HG02885 (cell line): ENCODE results near the gene RNF114.
A peak's percentile ranks its signal among the peaks of the same experiment; 100 is the strongest.
"Not testable (repeated sequence)": the region's sequence is repeated elsewhere in the genome, so short reads cannot be mapped to it uniquely, and the experiment has no call there.

Experiments
- ATAC-seq: cut with Tn5 transposase; IDR thresholded peaks from one replicate; pipeline ENCODE4 v1.9.1; 2021; ENCODE audit warnings: mild to moderate bottlenecking; ENCODE audit not compliant: unreplicated experiment, poor library complexity

RNF114 gene

DNA sequence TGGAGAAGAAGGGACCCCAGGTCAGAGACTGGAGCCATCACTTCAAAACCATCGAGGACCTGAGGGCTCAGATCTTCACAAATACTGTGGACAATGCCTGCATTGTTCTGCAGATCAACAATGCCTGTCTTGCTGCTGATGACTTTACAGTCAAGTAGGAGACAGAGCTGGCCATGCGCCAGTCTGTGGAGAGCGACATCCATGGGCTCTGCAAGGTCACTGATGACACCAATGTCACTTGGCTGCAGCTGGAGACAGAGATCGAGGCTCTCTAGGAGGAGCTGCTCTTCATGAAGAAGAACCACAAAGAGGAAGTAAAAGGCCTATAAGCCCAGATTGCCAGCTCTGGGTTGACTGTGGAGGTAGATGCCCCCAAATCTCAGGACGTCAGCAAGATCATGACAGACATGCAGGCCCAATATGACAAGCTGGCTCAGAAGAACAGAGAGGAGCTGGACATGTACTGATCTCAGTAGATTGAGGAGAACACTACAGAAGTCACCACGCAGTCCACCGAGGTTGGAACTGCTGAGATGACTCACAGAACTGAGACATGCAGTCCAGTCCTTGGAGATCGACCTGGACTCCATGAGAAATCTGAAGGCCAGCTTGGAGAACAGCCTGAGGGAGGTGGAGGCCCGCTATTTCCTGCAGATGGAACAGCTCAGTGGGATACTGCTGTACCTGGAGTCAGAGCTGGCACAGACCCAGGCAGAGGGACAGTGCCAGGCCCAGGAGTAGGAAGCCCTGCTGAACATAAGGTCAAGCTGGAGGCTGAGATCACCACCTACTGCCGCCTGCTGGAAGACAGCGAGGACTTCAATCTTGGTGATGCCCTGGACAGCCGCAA is 21.1 kb downstream of the RNF114 start:
- not testable (repeated sequence) for ATAC-seq

- ATAC-seq = no peak
Observed at GRCh38 chr20:49961413-49961812, 25.2 kb downstream of the RNF114 start.

DNA sequence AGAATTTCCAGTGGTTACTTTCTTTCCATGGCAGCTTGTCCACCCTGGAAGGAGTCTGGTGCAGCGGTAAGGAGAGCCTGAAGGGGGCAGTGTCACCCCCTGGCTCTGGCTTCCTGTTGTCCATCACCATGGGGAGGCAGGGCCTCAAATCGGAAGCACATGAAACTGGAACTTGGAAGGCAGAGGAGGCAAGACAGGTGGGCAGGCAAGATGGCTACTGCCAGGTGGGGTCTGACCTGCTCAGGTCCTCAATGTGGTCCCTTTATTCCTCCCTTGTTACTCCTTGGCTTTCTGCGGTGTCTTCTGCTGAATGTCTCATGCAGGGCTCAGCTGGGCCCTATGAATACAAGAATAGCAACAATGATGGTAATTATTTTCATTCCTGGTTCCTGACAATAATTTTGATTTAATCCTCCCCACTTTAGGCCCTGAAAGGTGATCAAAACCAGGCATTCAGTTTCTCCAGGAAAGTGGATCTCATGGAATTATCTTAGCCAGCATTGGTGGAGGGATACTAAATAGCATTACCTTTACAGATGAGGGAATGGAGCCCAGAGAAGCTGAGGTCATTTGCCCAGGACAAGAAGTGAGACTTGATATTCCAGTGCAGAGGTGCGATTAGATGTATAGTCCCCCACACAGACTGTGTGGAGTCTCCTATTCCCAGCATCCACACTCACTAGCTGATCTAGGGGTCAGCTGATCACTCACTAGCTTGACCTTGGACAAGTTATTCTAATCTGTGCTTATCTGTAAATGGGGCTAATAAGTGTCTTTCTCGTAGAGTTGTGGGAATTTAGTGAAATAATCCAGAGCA is 29.0 kb downstream of the RNF114 start:
- no peak for ATAC-seq

GRCh38 chr20:49965781-49966305 is 29.6 kb downstream of the RNF114 start:
- no peak for ATAC-seq

- ATAC-seq = no peak
Observed at GRCh38 chr20:49966861-49967260, 30.7 kb downstream of the RNF114 start.

DNA sequence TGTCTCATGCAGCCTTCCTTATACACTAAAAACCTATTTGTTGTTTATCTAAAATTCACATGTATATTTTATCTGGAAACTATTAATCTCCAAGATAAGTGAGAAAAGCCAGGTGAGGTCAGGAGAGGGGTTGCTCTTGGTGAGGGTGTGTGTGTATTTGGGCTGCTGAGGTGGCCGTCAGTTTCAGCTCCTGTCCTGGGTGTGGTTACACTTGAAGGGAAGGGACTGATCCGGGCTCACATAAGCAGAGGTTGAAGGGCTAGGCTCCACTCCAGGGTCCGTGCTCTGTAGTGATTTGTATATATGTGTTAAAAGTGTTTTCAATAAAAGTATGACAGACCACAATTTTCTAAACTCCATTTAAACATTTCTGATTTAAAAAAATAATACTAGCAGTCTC is 33.0 kb downstream of the RNF114 start:
- no peak for ATAC-seq

GRCh38 chr20:49969946-49970345 is 33.7 kb downstream of the RNF114 start:
- ATAC-seq = no peak

DNA sequence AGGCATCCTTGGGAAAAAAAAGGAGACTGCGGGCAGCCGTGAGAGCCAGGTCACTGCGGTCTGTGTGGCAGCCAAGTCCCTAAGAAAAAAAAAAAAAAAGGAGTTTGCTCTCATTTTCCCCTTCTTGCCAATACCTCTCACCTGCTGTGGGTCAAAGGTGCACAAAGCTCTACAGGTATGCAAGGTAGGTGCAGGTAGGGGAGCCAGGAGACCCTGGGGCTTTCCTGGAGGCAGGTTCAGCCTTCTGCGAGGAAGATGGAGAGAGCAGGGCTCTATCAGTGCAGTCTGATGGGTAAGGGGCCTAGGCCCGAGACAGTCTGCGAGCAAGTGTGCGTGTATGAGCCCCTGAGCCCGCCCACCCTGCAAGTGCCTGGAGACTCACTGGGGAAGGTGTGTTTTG is 34.3 kb downstream of the RNF114 start:
- no peak for ATAC-seq

GRCh38 chr20:49973981-49974380 is 37.8 kb downstream of the RNF114 start:
- ATAC-seq = no peak

- ATAC-seq = no peak
Observed at GRCh38 chr20:49976542-49976941, 40.3 kb downstream of the RNF114 start.

GRCh38 chr20:49977740-49978139 is 41.5 kb downstream of the RNF114 start:
- not testable (repeated sequence) for ATAC-seq

DNA sequence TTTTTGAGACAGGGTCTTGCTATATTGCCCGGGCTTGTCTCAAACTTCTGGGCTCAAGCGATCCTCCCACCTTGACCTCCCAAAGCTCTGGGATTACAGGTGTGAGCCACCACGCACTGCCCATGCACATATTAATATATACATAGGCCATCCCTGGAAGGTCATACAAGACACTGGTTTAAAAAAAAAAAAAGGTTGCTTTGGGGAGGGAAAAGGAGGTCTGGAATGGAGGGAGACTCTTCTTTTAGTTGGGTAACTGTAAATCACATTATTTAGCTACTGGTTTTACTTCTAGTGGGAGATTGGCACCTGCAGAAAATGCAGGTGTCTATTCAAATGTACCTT is 42.5 kb downstream of the RNF114 start:
- ATAC-seq = no peak

DNA sequence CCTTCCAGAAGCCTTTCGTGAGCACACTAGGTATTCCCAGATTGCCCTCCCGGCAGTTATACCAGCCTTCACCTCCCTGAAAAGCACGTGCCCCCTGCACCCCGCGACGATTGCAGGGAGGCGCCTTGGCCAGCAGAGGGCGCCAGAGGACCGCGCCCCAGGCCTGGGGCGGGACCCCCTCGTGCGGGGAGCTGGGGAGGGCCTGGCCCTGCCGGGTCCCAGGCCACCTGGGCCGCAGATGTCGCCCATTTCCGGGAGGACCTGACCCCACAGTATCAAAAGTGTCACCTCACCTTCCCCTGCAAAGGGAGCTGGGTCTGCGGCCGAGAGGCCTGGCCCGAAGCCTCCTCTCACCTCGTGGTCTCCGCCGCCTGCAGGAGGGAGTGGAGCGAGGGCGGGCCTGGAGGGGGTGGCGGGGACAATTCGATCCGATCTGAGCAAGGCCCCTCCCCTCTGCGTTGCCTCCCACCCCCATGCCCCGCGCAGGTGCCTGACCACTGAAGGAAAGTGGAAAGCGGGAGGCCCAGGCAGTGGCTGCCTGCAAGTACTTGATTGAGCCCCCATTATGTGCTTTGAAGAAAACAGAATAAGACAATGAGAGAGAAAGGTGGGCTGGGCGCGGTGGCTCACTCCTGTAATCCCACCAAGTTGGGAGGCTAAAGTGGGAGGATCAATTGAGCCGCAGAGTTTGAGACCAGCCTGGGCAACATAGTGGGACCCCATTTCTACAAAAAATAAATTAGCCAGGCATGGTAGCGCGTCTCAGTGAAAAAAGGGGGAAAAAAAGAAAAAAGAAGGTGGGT is 43.0 kb downstream of the RNF114 start:
- ATAC-seq = peak; percentile 43

DNA sequence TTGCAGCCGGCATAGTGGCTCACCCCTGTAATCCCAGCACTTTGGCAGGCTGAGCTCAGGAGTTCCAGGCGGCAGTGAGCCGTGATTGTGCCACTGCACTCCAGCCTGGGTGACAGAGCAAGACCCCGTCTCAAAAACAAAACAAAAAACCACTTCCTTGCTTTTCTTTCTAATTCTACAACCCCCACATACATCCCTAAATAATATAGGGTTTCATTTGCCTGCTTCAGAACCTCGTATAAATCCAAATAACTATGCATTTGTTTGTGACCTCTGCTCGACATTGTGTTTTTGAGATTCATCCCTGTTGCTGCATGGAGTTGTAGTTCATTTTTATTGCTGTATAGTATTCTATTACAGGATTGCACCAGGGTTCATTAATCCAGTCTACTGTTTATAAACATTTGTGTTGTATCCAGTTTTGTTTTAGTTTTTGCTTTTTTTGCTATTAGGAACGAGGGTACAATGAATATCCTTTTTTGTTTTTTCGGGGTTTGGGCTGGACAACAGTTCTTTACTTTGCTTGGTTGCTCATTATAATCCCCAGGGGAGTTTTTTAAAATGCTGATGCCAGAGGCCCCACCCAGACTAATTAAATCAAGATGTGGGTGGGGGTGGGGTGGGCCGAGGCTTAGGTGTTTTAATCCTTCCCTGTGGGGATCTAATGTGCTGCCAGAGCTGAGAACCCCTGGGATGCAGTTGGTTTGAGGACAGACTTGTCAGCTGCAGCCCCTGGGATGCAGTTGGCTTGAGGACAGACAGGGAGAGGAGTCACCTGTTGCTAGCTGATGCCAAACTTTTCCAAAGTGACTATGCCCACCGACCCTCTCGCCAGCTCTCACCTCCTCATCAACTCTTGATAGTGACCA is 44.2 kb downstream of the RNF114 start:
- ATAC-seq = no peak

DNA sequence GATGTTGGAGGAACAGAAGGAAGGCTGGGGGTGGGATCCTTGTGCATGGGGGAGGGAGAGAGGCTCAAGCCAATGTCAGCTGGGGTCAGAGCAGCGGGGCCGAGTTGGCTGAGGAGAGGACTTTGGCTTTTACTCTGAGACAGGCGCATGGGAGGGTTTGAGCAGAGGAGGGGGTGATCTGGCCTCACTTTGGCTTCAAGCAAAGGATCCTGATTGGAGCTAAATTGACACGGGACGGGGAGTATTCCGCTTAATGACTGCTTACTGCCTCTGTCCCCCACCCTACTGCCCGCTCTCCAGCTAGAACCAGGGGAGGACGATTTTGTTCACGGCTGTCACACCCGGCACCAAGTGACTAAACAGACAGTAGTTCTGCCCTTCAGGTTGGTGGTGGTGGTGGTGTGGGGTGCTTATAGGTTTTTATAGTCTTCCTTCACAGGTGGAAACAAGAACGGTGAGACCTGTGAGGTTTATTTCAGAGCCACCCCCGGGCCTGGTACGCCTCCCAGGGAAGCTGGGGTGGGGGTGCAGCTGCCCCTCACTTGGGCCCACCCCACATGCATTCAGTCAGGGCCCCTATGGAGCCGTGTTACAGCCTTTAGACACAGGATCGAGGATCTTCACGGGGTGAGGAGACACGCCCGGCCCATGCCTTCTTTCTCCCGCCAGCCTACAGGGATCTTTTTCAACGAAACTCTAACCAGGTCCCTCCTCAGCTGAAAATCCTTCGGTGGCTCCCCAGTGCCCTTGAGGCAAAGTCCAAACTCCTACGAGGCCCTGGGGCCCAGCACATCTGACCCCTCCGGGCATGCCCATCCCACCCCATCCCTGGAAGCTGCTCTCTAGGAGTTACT is 45.2 kb downstream of the RNF114 start:
- no peak for ATAC-seq

GRCh38 chr20:49982072-49982345 is 45.8 kb downstream of the RNF114 start:
- ATAC-seq = no peak

DNA sequence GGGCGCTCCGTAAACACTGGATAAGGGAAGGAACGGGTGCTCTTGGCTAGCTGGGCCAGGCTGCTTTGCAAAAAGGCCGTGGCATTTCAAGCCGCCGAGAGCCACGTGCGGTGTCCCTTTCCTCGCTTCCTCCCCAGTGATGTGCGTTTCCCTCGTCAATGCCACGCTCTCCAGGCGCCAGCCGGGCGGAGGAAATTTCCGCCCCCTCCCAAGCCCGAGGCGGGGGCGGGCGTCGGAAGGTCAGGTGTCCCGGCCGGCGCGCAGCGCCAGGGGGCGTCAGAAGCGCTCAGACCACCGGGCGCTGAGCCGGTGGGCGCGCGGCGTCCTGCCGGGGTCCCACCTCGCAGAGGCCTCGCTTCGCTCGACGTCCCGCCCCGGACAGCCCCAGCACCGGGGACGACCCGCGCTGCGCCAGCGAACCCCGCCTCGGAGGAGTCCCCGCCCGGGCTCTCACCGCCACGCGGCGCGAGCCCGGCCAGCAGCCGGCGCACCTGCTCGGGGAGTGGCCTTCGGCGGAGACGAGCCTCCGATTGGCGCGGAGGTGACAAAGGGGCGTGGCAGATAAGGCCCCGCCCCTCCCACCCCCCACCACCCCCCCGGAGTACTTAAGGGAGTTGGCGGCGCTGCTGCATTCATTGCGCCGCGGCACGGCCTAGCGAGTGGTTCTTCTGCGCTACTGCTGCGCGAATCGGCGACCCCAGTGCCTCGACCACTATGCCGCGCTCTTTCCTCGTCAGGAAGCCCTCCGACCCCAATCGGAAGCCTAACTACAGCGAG is 46.3 kb downstream of the RNF114 start, which contains the start of gene SNAI1:
TSS of gene SNAI1 (plus strand) at position 635 of the 777 bp plus-strand sequence. CDS start at position 715, 80 bp downstream.
- ATAC-seq = peak; percentile 81
